SK-N-SH (cell line): ENCODE data around the gene WDR48. TPM values are rescaled to one million over a fixed set of nuclear protein-coding genes. Genes with fewer than 3 reads are reported as not detected.
A peak's percentile ranks its signal among the peaks of the same experiment; 100 is the strongest.

ENCODE experiments used
- CTCF ChIA-PET: fragments of 300-600, 350-600 bp; formaldehyde crosslinking; extraction: SDS; loops from one replicate; lab custom pipeline; 2021; lab: Yijun Ruan, JAX
- POLR2A ChIA-PET: fragments of 350-600 bp; sonication (Branson Sonifier 250); formaldehyde crosslinking; extraction: SDS; loops from one replicate; lab custom pipeline; 2020; ENCODE audit warnings: antibody characterized with exemption, inconsistent platforms; lab: Yijun Ruan, JAX
- DNase-seq: peaks from one replicate; pipeline ENCODE4 v3.0.0; 2012
- H2AFZ ChIP-seq: fragments of 200-600 bp; sonication (generic); 2 replicates; pipeline ENCODE4 v1.8.1; 2016; ENCODE audit warnings: antibody characterized with exemption, mild to moderate bottlenecking, low read depth
- H3F3A ChIP-seq: fragments of 200-600 bp; sonication (generic); replicated peaks from 2 replicates; pipeline ENCODE3; 2016; ENCODE audit warnings: antibody characterized with exemption, mild to moderate bottlenecking; ENCODE audit not compliant: insufficient read depth
- H3K27ac ChIP-seq, 2 experiments: fragments of 200-500 bp in 1 of 2; fragments of 200-600 bp in 1 of 2; sonication (Bioruptor generic) in 1 of 2; sonication (generic), shearing (Covaris generic) in 1 of 2; 2 replicates each; pipeline versions ENCODE4 v1.5.1 to v1.6.1; 2014 to 2016; ENCODE audit warnings: low read depth in 2 of 2, inconsistent platforms in 1 of 2, low read length in 1 of 2, mild to moderate bottlenecking in 1 of 2, mixed read lengths in 1 of 2
- H3K27me3 ChIP-seq: fragments of 200-600 bp; sonication (generic), shearing (Covaris generic); 2 replicates; pipeline ENCODE4 v1.6.1; 2016; ENCODE audit warnings: mixed run types; ENCODE audit not compliant: insufficient read depth
- H3K36me3 ChIP-seq, 2 experiments: fragments of 200-500 bp in 1 of 2; fragments of 200-600 bp in 1 of 2; sonication (Bioruptor generic) in 1 of 2; sonication (generic) in 1 of 2; replicated peaks in 1 of 2; 2 replicates each; pipeline versions ENCODE3 to v1.5.1; 2014 to 2016; ENCODE audit warnings: low read length in 1 of 2, mild to moderate bottlenecking in 1 of 2; ENCODE audit not compliant: insufficient read depth in 2 of 2, control insufficient read depth in 1 of 2
- H3K4me1 ChIP-seq, 2 experiments: fragments of 200-500 bp in 1 of 2; fragments of 200-600 bp in 1 of 2; sonication (Bioruptor generic) in 1 of 2; sonication (generic), shearing (Covaris generic) in 1 of 2; 2 replicates each; pipeline versions ENCODE4 v1.5.1 to v1.6.1; 2014 to 2016; ENCODE audit warnings: low read depth in 1 of 2, low read length in 1 of 2, mixed run types in 1 of 2; ENCODE audit not compliant: insufficient read depth in 2 of 2, control insufficient read depth in 1 of 2
- H3K4me2 ChIP-seq: fragments of 200-600 bp; sonication (generic), shearing (Covaris generic); 2 replicates; pipeline ENCODE4 v1.6.1; 2017; ENCODE audit warnings: mixed run types
- H3K4me3 ChIP-seq, 2 experiments: fragments of 200-500 bp in 1 of 2; fragments of 200-600 bp in 1 of 2; sonication (Bioruptor generic) in 1 of 2; sonication (generic), shearing (Covaris generic) in 1 of 2; 2 replicates each; pipeline versions ENCODE4 v1.5.1 to v1.8.1; 2014 to 2016; ENCODE audit warnings: low read depth in 2 of 2, inconsistent platforms in 1 of 2, low read length in 1 of 2, mild to moderate bottlenecking in 1 of 2, mixed read lengths in 1 of 2, moderate library complexity in 1 of 2
- H3K79me2 ChIP-seq: fragments of 200-600 bp; sonication (generic); 2 replicates; pipeline ENCODE4 v1.8.1; 2017; ENCODE audit warnings: mild to moderate bottlenecking; ENCODE audit not compliant: insufficient read depth
- H3K9ac ChIP-seq: fragments of 200-600 bp; sonication (generic); 2 replicates; pipeline ENCODE4 v1.6.1; 2017; ENCODE audit warnings: mixed run types
- H3K9me2 ChIP-seq: fragments of 200-600 bp; sonication (generic); 2 replicates; pipeline ENCODE4 v1.6.1; 2017; ENCODE audit warnings: mixed run types
- H3K9me3 ChIP-seq: fragments of 200-600 bp; sonication (generic); 2 replicates; pipeline ENCODE4 v1.6.1; 2017; ENCODE audit warnings: mixed run types, mild to moderate bottlenecking, moderate library complexity
- H4K20me1 ChIP-seq: fragments of 200-600 bp; sonication (generic); 2 replicates; pipeline ENCODE4 v1.6.1; 2017; ENCODE audit warnings: mild to moderate bottlenecking, mixed run types; ENCODE audit not compliant: insufficient read depth
- EZH2phosphoT487 ChIP-seq: fragments of 200-600 bp; sonication (generic); IDR thresholded peaks from 2 replicates; pipeline ENCODE4 v1.6.1; 2017; ENCODE audit warnings: low read depth, mixed run types, mild to moderate bottlenecking, antibody characterized with exemption, moderate library complexity, borderline replicate concordance
- FOXJ3 ChIP-seq: sonication (generic); formaldehyde crosslinking; IDR thresholded peaks from 2 replicates; pipeline ENCODE4 v1.5.1; 2020; ENCODE audit warnings: mild to moderate bottlenecking, missing genetic modification reagents
- GABPA ChIP-seq: IDR thresholded peaks from 2 replicates; pipeline ENCODE4 v1.4.0; 2012; ENCODE audit warnings: low read depth, mild to moderate bottlenecking
- GATA2 ChIP-seq: sonication (generic); formaldehyde crosslinking; IDR thresholded peaks from 2 replicates; pipeline ENCODE4 v1.5.0; 2020; ENCODE audit warnings: mild to moderate bottlenecking, missing genetic modification reagents
- JUND ChIP-seq: IDR thresholded peaks from 2 replicates; pipeline ENCODE4 v1.4.0; 2012
- MEF2A ChIP-seq: IDR thresholded peaks from 2 replicates; pipeline ENCODE4 v1.4.0; 2012; ENCODE audit warnings: low read depth, borderline replicate concordance
- MXI1 ChIP-seq: IDR thresholded peaks from 2 replicates; pipeline ENCODE4 v1.6.1; 2012; ENCODE audit warnings: mild to moderate bottlenecking, low read depth, low read length, improper control_type of control experiment
- NFIC ChIP-seq: IDR thresholded peaks from 2 replicates; pipeline ENCODE4 v1.4.0; 2012; ENCODE audit warnings: borderline replicate concordance
- NRF1 ChIP-seq: IDR thresholded peaks from 2 replicates; pipeline ENCODE4 v1.6.1; 2012; ENCODE audit warnings: low read depth, mild to moderate bottlenecking, low read length
- POLR2AphosphoS5 ChIP-seq: IDR thresholded peaks from 2 replicates; pipeline ENCODE4 v1.6.1; 2012; ENCODE audit warnings: low read depth, low read length
- RXRA ChIP-seq: IDR thresholded peaks from 2 replicates; pipeline ENCODE4 v1.4.0; 2012; ENCODE audit warnings: low read depth, mild to moderate bottlenecking, borderline replicate concordance
- SIN3A ChIP-seq: IDR thresholded peaks from 2 replicates; pipeline ENCODE4 v1.6.1; 2012; ENCODE audit warnings: low read depth, mild to moderate bottlenecking, low read length, moderate library complexity, borderline replicate concordance
- USF2 ChIP-seq: fragments of 150-350 bp; IDR thresholded peaks from 2 replicates; pipeline ENCODE4 v1.6.1; 2017; ENCODE audit warnings: antibody characterized with exemption, low read length, low read depth, borderline replicate concordance
- YY1 ChIP-seq: IDR thresholded peaks from 2 replicates; pipeline ENCODE4 v1.4.0; 2012; ENCODE audit warnings: low read depth, mild to moderate bottlenecking
- WGBS: methylation state at CpG from one replicate; pipeline ENCODE4 v1.1.6; 2017; ENCODE audit warnings: low lambda C conversion rate; 5-methylcytosine and 5-hydroxymethylcytosine counted together
- polyA plus RNA-seq, 3 experiments: library from polyadenylated mRNA; depleted of rRNA; stranded (reverse); fragments of >200 nt; gene quantifications; 2 replicates each; pipeline ENCODE4 v1.2.3, GENCODE V29; 2012
- TF ChIP-seq, protein P1 (sequence below): fragments of 150-350 bp; IDR thresholded peaks from 2 replicates; pipeline ENCODE4 v1.6.1; 2016; ENCODE audit warnings: mild to moderate bottlenecking, low read depth, low read length
- TF ChIP-seq, protein P2 (sequence below): IDR thresholded peaks from 2 replicates; pipeline ENCODE4 v1.6.1; 2012; ENCODE audit warnings: mild to moderate bottlenecking, low read depth, low read length, moderate library complexity
- TF ChIP-seq, protein P3 (sequence below): IDR thresholded peaks from 2 replicates; pipeline ENCODE4; 2012
- TF ChIP-seq, protein P4 (sequence below): fragments of 200-600 bp; sonication (generic); IDR thresholded peaks from 2 replicates; pipeline ENCODE4 v1.6.1; 2017; ENCODE audit warnings: antibody characterized with exemption, mild to moderate bottlenecking, moderate library complexity

WDR48 gene
- polyA plus RNA-seq, 1 of the 3 experiments (the other 2 are of a cell fraction) = 12.1 TPM

DNA sequence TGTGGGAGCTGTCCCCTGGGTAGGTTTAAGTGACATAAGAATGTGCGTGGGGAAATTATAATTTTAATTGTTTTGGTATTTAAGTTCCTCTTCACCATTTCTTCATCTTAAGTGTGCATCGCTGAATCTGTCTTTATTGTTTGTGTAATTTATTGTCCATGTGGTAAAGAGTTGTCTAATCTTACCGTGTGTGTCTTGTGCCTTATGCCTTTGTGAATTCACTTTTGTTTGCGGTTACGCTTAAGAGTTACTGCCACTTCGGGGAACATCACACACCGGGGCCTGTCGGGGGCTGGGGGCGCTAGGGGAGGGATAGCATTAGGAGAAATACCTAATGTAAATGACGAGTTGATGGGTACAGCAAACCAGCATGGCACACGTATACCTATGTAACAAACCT lies 767 bp downstream of the WDR48 start:
- peaks cover 52% of the 10 kb centered on the region for H3K79me2 ChIP-seq
- H4K20me1 ChIP-seq = peaks cover 3% of the 10 kb centered on the region
- no peaks in the 10 kb centered on the region for H3K36me3 ChIP-seq
- TF ChIP-seq USF2 (no peak), RXRA (no peak), JUND (no peak), GATA2 (CRISPR knock-in tag) (no peak), SIN3A (no peak), FOXJ3 (CRISPR knock-in tag) (no peak), YY1 (no peak), NFIC (no peak), NRF1 (no peak), MEF2A (no peak), EZH2phosphoT487 (no peak), MXI1 (no peak), POLR2AphosphoS5 (no peak), GABPA (no peak)
- TF ChIP-seq, protein P1, sequence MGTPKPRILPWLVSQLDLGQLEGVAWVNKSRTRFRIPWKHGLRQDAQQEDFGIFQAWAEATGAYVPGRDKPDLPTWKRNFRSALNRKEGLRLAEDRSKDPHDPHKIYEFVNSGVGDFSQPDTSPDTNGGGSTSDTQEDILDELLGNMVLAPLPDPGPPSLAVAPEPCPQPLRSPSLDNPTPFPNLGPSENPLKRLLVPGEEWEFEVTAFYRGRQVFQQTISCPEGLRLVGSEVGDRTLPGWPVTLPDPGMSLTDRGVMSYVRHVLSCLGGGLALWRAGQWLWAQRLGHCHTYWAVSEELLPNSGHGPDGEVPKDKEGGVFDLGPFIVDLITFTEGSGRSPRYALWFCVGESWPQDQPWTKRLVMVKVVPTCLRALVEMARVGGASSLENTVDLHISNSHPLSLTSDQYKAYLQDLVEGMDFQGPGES = no peak
- TF ChIP-seq, protein P2, sequence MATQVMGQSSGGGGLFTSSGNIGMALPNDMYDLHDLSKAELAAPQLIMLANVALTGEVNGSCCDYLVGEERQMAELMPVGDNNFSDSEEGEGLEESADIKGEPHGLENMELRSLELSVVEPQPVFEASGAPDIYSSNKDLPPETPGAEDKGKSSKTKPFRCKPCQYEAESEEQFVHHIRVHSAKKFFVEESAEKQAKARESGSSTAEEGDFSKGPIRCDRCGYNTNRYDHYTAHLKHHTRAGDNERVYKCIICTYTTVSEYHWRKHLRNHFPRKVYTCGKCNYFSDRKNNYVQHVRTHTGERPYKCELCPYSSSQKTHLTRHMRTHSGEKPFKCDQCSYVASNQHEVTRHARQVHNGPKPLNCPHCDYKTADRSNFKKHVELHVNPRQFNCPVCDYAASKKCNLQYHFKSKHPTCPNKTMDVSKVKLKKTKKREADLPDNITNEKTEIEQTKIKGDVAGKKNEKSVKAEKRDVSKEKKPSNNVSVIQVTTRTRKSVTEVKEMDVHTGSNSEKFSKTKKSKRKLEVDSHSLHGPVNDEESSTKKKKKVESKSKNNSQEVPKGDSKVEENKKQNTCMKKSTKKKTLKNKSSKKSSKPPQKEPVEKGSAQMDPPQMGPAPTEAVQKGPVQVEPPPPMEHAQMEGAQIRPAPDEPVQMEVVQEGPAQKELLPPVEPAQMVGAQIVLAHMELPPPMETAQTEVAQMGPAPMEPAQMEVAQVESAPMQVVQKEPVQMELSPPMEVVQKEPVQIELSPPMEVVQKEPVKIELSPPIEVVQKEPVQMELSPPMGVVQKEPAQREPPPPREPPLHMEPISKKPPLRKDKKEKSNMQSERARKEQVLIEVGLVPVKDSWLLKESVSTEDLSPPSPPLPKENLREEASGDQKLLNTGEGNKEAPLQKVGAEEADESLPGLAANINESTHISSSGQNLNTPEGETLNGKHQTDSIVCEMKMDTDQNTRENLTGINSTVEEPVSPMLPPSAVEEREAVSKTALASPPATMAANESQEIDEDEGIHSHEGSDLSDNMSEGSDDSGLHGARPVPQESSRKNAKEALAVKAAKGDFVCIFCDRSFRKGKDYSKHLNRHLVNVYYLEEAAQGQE = no peak
- TF ChIP-seq, protein P3, sequence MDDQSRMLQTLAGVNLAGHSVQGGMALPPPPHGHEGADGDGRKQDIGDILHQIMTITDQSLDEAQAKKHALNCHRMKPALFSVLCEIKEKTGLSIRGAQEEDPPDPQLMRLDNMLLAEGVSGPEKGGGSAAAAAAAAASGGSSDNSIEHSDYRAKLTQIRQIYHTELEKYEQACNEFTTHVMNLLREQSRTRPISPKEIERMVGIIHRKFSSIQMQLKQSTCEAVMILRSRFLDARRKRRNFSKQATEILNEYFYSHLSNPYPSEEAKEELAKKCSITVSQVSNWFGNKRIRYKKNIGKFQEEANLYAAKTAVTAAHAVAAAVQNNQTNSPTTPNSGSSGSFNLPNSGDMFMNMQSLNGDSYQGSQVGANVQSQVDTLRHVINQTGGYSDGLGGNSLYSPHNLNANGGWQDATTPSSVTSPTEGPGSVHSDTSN = no peak
- TF ChIP-seq, protein P4, sequence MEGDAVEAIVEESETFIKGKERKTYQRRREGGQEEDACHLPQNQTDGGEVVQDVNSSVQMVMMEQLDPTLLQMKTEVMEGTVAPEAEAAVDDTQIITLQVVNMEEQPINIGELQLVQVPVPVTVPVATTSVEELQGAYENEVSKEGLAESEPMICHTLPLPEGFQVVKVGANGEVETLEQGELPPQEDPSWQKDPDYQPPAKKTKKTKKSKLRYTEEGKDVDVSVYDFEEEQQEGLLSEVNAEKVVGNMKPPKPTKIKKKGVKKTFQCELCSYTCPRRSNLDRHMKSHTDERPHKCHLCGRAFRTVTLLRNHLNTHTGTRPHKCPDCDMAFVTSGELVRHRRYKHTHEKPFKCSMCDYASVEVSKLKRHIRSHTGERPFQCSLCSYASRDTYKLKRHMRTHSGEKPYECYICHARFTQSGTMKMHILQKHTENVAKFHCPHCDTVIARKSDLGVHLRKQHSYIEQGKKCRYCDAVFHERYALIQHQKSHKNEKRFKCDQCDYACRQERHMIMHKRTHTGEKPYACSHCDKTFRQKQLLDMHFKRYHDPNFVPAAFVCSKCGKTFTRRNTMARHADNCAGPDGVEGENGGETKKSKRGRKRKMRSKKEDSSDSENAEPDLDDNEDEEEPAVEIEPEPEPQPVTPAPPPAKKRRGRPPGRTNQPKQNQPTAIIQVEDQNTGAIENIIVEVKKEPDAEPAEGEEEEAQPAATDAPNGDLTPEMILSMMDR = no peak
- TF ChIP-seq, all 33 proteins: peak for 0
- DNase-seq = peak; percentile 9
- 5% methylated on average over 11 of the region's 11 CpGs for WGBS
- H3K9me2 ChIP-seq = no peaks in the 10 kb centered on the region
- H3K27me3 ChIP-seq = no peaks in the 10 kb centered on the region
- H3K4me3 ChIP-seq = peak overlapping the region; percentile 77 to 91
- POLR2A ChIA-PET = no interaction called here
- peaks cover 9% of the 10 kb centered on the region for H3F3A ChIP-seq
- peak overlapping the region; percentile 98; the same call in 1 of the 2 replicates for H2AFZ ChIP-seq
- peak overlapping the region in 1 of 2 experiments; percentile 88; a peak in 2 of 4 replicates for H3K27ac ChIP-seq
- CTCF ChIA-PET = interaction anchor here (1.1 kb wide), 1 partner anchor 13 kb away, joined by 4 read pairs; no protein-coding TSS in a partner anchor
- peak overlapping the region; percentile 85 for H3K4me2 ChIP-seq
- H3K9ac ChIP-seq = peak overlapping the region; percentile 86
- peaks cover 0 to 3% of the 10 kb centered on the region in 2 experiments; a peak in 2 of 4 replicates for H3K4me1 ChIP-seq
- H3K9me3 ChIP-seq = no peaks in the 10 kb centered on the region
